ENCODE results near the gene CXCL3. TPM values are rescaled to one million over a fixed set of nuclear protein-coding genes. Genes with fewer than 3 reads are reported as not detected.

CXCL3 gene
- total RNA-seq, 1 donor from 2014 or later, result 0.30 TPM

DNA sequence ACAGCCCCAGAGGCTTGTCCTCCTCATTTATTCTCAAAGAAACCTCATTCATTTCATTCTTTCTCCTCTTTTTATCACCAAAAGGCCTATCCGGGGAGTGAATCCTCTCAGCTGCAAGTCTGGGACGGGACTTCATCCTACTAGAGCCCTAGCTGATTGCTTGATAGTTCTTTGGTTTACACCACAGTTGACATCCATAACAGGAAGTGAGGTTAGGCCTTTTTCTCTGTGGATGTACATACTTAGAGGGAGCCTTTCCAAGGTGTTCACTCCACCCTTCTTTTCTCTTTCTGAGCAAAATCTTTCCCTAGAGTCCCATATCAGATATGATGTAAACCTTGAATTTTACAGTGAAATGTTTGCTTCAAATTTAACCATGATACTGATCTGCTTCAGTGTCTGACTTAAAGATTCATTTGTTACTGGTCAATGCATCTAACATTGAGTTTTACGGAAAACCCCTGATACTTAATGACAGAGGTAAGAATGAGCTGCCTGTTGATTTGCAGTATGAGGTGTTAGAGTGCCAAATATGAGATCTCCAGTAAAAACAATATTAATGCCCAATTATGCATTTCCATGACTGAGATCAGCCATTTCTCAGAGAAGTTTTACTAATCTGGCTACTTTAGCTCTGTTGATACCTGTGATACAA lies 23.2 kb downstream of the CXCL3 start:
- Histone ChIP-seq H3K27me3 (ENCODE audit: low read depth) (no peaks in the 10 kb centered on the region), H3K9me3 (replicated peaks) (no peaks in the 10 kb centered on the region), H3K4me3 (no peak overlapping the region), H3K27ac (replicated peaks) (no peak overlapping the region), H3K4me1 (no peaks in the 10 kb centered on the region), H3K36me3 (no peaks in the 10 kb centered on the region)
- TF ChIP-seq, protein P1, sequence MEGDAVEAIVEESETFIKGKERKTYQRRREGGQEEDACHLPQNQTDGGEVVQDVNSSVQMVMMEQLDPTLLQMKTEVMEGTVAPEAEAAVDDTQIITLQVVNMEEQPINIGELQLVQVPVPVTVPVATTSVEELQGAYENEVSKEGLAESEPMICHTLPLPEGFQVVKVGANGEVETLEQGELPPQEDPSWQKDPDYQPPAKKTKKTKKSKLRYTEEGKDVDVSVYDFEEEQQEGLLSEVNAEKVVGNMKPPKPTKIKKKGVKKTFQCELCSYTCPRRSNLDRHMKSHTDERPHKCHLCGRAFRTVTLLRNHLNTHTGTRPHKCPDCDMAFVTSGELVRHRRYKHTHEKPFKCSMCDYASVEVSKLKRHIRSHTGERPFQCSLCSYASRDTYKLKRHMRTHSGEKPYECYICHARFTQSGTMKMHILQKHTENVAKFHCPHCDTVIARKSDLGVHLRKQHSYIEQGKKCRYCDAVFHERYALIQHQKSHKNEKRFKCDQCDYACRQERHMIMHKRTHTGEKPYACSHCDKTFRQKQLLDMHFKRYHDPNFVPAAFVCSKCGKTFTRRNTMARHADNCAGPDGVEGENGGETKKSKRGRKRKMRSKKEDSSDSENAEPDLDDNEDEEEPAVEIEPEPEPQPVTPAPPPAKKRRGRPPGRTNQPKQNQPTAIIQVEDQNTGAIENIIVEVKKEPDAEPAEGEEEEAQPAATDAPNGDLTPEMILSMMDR (IDR thresholded peaks at IDR 0.05; ENCODE audit: borderline replicate concordance), result no peak
- no peak for DNase-seq
- intact Hi-C loops (cut with micrococcal nuclease), result no loop called here

DNA sequence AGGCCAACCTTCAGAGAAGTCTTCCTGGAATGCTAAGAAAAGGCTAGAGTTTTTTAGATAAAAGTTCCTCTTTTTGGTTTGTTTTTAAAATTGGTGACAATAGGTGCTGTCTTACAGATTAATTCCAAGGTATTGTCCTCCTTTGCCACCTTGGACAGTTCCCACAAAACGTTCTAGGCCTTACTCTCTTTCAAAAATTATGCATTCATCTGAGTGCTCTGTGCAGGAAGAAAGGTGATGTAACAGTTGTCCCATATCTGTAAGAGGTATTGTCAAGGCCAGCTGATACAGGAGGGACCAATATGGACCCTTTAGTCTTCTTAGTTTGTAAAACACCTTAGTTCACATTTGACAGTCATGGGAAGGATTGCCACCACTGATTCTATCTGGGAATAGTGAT lies 24.2 kb downstream of the CXCL3 start:
- intact Hi-C loops (cut with micrococcal nuclease), result no loop called here
- no peaks in the 10 kb centered on the region for H3K9me3 ChIP-seq (replicated peaks)
- no peaks in the 10 kb centered on the region for H3K36me3 ChIP-seq
- DNase-seq, result no peak
- H3K27ac ChIP-seq (replicated peaks), result no peak overlapping the region
- TF ChIP-seq, protein P1 (IDR thresholded peaks at IDR 0.05; ENCODE audit: borderline replicate concordance), result no peak
- no peaks in the 10 kb centered on the region for H3K27me3 ChIP-seq (ENCODE audit: low read depth)
- H3K4me3 ChIP-seq, result no peak overlapping the region
- no peaks in the 10 kb centered on the region for H3K4me1 ChIP-seq

DNA sequence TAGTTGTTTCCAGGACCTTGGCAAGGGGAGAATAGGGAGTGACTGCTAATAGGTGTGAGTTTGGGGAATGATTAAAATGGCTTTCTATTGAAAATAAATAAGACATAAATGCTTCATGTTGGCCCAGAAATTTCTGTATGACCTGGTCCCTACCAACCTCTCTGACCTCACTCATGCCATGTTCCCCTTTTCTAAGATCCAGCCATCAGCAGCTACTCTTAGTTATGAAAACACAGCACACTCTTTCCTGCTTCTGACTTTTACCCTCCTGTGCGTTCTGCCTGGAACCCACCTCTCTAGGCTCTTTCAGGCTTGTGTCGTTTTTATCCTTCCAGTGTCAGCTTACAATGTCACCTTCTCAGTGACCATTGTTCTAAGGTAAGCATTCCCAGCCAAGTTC lies 25.2 kb downstream of the CXCL3 start:
- Histone ChIP-seq H3K4me1 (no peaks in the 10 kb centered on the region), H3K27ac (replicated peaks) (no peak overlapping the region), H3K9me3 (replicated peaks) (no peaks in the 10 kb centered on the region), H3K36me3 (no peaks in the 10 kb centered on the region), H3K27me3 (ENCODE audit: low read depth) (no peaks in the 10 kb centered on the region), H3K4me3 (no peak overlapping the region)
- intact Hi-C loops (cut with micrococcal nuclease), result no loop called here
- TF ChIP-seq, protein P1 (IDR thresholded peaks at IDR 0.05; ENCODE audit: borderline replicate concordance), result no peak
- DNase-seq, result no peak

DNA sequence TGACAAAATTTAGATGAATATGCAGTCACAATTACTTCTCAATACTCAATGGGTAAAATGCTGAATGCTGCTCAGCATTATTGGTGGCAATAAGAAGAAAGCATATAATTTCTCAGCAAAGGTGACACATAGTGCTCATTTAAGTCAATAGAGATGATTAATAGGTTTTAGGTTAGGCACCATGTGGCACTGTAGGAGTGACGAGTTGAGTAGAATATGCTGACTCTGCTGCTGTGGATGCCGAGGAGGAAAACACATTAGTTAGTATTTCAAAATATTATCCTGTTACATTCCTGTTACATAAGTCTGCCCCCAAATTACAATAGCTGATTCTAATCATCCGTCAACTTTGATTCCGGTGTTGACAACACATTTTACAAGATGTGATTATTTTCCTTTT lies 26.4 kb downstream of the CXCL3 start:
- no peaks in the 10 kb centered on the region for H3K27me3 ChIP-seq (ENCODE audit: low read depth)
- H3K4me3 ChIP-seq, result no peak overlapping the region
- TF ChIP-seq, protein P1 (IDR thresholded peaks at IDR 0.05; ENCODE audit: borderline replicate concordance), result no peak
- intact Hi-C loops (cut with micrococcal nuclease), result no loop called here
- no peaks in the 10 kb centered on the region for H3K4me1 ChIP-seq
- DNase-seq, result no peak
- H3K27ac ChIP-seq (replicated peaks), result no peak overlapping the region
- no peaks in the 10 kb centered on the region for H3K36me3 ChIP-seq
- H3K9me3 ChIP-seq (replicated peaks), result no peaks in the 10 kb centered on the region

DNA sequence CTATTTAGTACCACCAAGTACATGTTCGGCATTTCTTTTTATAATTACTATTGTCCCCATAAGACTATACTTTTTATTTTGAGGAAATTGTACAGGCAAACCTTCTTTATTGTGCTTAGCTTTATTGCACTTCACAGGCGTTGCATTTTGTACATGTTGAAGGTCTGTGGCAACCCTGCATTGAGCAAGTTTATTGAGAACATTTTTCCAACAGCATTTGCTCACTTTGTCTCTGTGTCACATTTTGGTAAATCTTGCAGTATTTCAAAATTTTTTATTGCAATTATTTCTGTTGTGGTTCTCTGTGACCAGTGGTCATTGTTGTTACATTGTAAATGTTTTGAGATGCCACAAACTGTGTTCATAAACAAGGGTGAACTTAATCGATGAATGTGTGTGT lies 29.2 kb downstream of the CXCL3 start:
- DNase-seq, result no peak
- H3K36me3 ChIP-seq, result no peaks in the 10 kb centered on the region
- H3K27me3 ChIP-seq (ENCODE audit: low read depth), result no peaks in the 10 kb centered on the region
- TF ChIP-seq, protein P1 (IDR thresholded peaks at IDR 0.05; ENCODE audit: borderline replicate concordance), result no peak
- intact Hi-C loops (cut with micrococcal nuclease), result no loop called here
- H3K4me1 ChIP-seq, result no peaks in the 10 kb centered on the region
- no peak overlapping the region for H3K27ac ChIP-seq (replicated peaks)
- no peak overlapping the region for H3K4me3 ChIP-seq
- H3K9me3 ChIP-seq (replicated peaks), result no peaks in the 10 kb centered on the region

Data from left ventricle myocardium inferior (tissue), 1 donor.